ENCODE results near the gene SERPINA1.

- TF ChIP-seq POLR2A (IDR thresholded peaks at IDR 0.05; ENCODE audit: low read depth, low read length) (no peak), TAF1 (IDR thresholded peaks at IDR 0.05; ENCODE audit: borderline replicate concordance, low read depth, low read length) (no peak), POLR2AphosphoS5 (IDR thresholded peaks at IDR 0.05; ENCODE audit: low read depth, low read length) (no peak)
Observed at GRCh38 chr14:94390372-94391086, 2.1 kb upstream of the SERPINA1 start.
